ENCODE data around the gene TAF15.

Gene TAF15

DNA sequence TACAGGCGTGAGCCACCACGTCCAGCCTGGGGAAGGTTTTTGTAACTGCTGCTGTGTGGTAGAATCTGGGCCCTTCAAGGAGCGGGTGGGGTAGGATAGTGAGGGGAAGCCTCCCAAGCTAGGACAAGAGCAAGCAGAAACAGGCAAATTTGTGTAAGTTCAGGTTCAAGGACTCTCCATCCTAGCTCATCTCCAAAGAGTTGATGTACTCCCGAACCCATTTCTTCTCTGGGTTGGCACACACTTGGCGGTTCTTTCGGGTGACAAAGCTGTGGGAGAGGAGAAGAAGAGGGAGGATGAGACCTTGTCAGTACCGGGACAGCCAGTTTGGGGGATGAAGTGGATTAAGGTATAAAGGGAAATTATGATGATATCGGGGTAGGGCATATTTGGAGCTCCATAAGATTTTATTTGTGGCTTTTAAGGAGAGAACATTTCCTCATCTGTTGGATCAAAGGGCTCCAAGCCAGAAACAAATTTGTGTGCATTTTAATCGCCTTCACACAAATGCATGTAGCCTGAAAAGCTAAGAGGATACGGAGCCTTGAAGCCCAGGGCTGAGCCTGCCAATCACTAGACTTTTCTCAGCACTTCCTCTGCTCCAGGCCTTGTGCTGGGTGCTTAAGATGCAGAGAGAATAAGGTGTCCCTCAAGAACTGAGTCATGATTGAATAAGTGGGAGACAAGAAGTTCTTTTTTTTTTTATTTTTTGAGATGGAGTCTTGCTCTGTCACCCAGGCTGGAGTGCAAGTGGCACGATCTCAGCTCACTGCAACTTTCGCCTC is 63.1 kb downstream of the TAF15 start:
- DNase-seq (ENCODE audit: low read depth), result no peak

DNA sequence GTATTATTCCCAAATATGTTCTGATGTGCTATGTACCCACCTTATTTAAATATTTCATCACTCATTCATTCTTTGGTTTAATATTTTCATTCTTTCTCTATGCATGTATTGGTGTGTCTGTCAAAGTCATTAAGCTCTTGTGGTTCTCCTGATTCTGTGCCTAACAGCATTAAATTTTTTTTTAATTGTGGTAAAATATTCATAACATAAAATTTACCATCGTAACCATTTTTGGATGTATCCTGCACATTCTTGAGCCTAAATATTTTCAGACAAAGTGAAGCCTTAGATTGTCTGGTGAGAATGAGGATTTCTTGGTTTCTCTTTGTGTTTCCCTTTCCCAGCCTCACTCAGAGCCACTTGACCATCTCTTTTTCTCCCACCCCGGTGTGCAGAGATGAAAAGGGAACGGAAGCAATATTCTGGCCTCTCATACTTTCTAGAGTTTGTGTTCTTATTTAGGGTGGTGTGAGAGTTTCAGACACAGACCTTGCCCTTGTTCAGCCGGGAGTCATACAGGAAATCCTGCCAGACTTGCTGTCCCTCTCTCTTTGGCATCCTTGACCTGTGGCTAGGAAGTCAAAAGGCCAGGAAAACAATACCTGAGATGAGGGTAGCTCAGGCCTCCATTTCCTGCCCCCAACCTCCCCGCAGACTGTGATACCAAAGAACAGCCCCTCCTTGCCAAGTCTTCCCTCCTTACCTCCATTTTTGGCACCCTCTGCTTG is 66.0 kb downstream of the TAF15 start:
- no peak for DNase-seq (ENCODE audit: low read depth)

DNA sequence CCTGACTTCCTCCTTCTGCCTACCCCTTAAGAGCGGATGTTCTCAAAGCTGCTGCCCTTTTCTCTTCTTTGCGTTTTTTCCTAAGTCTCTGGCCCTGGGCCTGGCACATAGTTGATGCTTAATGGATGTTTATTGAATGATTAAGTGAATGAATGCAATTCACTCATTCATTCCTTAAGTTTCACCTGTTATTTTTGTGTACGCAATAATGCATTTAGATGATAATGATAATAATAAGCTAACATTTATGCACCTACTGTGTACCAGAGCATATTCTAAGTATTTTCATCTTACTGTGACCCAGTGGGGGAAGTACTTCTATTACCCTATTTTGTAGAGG is 66.5 kb downstream of the TAF15 start:
- DNase-seq (ENCODE audit: low read depth), result no peak

DNA sequence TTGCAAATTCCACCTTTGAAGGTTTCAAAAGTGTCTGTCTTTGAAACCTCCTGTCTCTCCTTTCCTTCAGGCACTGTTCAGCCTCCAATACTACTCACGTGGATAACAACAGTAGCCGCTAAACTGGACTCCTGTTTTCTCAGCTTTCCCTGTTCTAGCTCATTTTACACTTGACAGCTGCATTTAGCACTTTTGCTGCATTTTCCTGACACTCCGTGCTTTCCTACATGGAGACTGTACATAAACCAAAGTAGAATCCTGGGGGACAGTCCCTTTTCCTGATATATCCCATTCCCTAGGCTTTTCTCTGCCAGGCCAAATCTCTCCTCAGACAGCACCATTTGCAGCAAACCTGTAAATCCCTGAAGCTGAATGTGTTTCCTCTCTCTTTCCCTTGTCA is 67.2 kb downstream of the TAF15 start:
- no peak for DNase-seq (ENCODE audit: low read depth)

DNA sequence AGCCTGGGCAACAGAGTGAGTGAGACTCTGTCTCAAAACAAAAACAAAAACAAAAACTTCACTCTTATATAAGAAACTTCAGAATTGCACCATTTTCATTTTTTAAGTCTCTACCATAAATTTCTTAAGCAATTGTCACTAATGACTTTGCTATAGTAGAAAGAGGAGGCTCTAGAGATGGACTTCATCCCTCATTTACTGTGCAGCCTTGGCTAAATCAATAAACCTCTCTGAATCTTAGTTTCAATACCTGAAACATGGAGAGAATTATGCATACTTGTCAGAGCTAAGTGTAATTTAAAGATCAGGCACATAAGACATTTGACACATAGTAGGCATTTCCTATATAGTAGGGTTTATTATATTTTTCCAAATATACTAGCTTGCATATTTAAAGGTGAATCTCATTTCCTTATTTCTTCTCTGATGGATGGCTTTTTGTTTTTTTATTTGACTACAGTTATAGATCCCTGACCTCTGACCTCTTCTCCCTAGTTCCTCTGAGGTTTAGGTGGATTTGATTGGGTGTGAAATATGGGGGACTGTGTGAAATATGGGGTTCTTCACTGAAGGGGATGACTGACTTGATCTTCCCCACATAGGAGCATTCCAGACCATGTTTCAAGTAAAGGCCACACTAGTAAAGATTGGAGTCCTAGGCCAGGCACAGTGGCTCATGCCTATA is 68.2 kb downstream of the TAF15 start:
- no peak for DNase-seq (ENCODE audit: low read depth)

DNA sequence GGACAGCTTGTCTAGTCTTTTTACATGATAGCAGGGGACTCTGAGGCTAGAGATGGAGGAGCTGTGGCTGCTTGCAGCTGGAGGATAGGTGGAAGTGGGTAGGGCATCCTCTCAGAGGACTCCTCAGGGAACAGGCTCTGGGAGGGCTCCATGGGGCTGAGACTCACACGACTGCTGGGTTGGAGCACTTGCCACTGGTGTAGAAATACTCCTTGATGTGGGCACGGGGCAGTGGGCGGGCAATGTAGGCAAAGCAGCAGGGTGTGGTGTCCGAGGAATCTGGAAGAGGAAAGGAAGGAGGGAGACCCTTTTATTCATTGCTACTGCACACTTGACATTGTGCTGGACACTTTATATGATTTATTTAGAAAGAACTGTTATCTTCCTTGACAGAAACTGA is 69.1 kb downstream of the TAF15 start:
- no peak for DNase-seq (ENCODE audit: low read depth)

DNA sequence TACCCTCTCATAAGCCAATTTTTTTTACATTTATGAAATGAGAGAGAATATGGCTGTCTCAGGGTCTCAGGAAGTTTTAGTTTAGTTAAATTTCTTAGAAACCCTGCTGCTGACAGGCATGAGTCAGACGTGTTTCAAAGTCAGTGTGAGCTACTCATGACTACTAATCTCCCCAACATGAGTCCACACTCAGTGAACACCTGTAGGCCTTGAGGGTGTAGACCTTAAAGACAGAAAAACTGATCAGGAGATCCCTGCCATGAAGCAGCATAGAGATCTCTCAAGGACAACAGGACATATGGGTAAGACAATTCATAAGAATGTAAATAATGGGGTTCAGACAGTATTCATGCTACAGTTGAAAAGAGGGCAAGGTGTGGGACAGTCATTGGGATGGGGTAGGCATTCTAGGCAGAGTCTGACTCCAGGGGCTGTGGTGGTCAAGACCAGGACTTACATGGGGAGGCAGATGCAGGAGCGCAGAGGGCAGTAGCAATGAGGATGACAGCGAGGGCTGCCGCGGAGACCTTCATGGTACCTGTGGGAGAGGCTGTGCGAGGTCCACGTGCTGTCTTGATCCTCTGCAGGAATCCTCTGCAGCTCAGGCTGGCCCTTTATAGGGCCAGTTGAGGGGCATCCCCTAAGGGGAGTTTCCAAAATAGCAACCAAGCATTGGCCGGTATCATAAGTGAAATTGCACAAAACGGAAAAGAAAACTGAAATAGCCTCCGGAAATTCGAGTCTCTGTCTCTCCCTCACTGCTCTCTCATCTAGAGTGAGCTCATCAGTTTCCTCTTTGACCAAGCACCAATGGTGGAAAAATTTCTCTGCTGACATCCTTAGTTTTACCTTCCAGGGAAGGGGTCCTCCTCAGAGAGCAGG is 70.7 kb downstream of the TAF15 start, which contains the start of gene CCL5:
Gene CCL5 (minus strand): TSS at position 588 of the 882 bp plus-strand sequence.
- peak; percentile 56 for DNase-seq (ENCODE audit: low read depth)

DNA sequence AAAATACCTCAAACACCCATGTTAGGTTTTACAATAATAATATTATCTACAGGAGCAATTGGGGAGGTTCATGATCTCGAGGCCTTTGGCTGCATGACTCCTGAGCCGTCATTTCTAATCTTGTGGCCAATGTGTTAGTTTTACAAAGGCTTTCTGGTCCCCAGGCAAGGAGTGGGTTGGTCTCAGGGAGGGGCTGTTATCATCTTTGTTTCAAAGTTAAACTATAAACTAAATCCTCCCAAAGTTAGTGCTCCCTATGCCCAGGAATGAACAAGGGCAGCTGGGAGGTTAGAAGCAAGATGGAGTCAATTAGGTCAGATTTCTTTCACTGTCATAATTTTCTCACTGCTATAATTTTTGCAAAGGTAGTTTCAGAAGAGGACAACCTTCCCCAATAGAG is 80.0 kb downstream of the TAF15 start:
- no peak for DNase-seq (ENCODE audit: low read depth)

DNA sequence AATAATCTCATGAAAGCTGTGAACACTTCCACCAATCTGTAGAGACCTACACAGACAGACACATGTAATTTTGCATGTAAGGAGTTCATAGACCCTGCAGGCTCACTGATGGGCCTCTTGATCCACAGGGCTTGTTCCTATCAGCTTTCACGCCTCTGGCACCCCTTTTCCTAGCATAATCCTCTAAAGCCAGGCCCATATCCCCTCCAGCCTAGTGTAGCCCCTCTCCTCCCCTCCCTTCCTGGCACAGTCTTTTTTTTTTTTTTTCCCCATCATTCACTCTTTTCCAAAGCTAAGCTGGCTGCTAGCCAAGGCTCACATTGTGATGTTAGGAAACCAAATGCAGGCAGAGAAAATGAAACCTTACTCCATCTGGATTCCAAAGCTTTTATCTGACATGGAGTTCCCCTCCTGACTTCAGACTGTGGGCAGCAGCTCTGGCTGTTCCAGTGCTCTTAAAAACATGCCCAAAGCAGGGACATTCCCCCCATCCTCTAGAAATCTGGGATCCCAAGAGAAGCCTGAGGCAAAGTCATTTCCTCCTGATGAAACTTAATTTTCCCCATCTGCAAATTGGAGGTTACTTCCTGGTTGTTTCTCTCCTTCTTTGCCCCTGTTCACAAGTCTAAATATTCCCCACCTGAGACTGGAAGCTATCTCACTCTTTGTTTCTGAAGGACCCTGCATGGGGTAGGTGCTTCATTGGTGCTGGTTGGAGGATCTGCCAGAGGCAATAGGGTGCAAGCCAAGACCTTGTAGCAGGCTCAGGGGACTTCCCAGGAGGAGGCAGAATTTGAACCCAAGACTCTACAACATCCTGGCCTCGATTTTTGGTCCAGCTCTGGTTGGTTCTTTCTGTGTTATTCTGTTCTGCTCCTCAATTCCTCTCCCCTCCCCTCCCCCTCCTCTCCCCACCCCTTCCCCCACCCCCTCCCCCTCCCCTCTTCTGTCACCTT is 80.8 kb downstream of the TAF15 start:
- peak; percentile 85 for DNase-seq (ENCODE audit: low read depth)

DNA sequence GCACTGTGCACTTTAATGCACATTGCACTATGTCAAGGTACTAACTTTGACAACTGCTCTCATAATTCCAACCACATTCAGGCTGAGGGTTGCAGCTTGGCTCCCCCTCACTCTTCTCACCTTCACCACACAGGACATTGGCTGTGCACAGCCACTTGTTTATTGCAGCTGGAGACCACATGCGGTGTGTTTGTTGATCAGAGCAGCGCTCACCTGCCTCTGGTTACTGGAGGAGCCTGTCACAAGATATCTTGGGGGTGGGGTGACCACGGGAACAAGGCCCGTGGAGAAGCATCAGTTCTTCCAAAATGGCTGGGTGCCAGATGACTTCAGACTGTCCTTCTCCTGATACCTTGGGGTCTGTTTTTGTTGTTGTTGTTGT is 81.5 kb downstream of the TAF15 start:
- no peak for DNase-seq (ENCODE audit: low read depth)

DNA sequence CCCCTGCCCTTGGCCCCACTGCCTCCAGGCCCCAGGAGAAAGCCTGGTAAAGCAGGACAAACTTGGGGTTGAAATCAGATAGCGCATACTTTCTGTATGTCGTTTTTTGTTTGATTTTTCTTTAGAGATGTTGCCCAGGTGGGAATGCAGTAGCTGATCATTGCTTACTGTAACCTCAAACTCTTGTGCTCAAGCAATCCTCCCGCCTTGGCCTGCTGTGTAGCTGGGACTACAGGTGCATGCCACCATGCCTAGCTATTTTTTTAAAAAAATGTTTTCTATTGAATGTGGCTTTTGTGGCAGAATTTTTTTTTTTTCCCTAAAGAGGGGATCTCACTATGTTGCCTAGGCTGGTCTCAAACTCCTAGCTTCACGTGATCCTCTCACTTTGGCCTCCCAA is 82.0 kb downstream of the TAF15 start:
- no peak for DNase-seq (ENCODE audit: low read depth)

DNA sequence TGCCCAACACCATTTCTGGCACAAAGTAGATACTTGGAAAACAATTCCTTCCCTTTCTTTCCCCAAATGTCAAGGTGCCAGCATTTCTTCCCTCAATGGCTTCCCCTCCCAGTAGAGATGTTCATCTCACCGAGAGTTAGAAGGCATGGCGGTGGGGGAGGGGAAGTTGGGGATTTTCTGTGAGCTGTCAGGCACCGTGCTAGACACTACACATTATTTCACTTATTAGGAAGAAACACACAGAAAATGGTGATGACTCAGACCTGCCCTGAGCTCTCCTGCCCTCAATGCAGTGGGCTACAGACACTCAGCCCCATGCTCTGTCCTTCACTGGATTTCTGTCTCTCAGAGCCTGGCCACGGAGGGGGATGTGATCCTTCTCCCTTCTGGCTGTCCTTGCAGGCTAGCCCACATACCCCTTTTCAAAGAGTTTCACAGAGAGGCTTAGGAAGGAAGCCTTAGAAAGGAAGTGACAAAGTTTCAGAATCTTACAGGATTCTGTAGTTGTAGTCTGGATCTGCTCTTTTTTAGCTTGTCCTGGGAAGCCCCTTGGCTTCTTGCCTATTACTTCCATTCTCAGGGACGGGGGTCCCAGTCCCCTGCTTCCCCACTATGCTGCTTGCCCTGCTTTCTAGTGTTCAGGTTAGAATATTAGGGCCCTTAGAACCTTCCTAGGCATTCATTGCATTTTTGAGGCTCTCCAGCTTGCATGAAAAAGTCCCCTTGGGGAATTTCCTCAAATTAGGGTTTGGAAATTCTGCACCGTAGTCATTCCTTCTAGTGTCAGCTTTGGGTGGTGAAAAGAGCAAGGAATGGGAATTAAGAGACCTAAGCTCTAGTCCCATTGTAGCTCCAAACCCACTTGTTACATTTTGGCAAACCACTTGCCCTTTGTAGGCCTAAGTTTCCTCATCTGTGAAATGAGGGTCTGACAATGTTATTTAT is 83.1 kb downstream of the TAF15 start:
- DNase-seq (ENCODE audit: low read depth), result peak; percentile 59

DNA sequence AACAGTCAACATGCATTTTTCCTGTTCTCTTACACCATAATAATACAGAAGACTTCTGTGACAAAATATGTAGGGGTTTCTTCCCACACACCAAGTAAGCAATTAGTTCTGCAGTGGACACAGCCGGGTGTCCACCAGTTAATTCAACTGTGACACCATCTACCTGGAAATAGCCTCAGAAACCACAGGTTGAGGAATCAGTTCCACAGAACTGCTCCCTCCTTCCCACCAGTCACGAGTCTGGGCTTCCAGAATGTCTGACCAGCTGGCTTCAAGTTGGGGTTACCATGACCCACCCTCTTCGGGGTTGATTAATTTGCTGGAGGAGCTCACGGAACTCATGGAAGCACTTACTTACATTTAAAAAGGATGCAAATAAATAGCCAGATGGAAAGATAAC is 84.5 kb downstream of the TAF15 start:
- DNase-seq (ENCODE audit: low read depth), result no peak

DNA sequence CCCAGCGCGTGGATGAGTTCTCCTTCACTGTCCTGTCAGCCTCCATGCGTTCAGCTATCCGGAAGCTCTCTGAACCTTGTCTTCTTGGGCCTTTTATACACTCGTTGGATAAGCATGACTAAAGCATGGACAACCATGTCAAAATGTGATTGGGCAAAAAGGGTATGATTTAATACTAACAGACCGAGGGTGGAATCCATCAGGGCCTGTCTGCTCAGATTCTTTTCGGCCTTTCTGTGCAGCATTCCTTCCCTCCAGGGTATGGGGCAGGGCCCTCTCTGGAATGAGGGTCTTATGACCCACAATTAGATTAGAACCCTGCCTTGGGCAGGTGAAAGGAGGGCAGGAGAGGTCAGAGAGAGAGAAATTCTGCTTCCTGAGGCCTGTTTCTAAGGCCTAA is 84.9 kb downstream of the TAF15 start:
- DNase-seq (ENCODE audit: low read depth), result no peak

DNA sequence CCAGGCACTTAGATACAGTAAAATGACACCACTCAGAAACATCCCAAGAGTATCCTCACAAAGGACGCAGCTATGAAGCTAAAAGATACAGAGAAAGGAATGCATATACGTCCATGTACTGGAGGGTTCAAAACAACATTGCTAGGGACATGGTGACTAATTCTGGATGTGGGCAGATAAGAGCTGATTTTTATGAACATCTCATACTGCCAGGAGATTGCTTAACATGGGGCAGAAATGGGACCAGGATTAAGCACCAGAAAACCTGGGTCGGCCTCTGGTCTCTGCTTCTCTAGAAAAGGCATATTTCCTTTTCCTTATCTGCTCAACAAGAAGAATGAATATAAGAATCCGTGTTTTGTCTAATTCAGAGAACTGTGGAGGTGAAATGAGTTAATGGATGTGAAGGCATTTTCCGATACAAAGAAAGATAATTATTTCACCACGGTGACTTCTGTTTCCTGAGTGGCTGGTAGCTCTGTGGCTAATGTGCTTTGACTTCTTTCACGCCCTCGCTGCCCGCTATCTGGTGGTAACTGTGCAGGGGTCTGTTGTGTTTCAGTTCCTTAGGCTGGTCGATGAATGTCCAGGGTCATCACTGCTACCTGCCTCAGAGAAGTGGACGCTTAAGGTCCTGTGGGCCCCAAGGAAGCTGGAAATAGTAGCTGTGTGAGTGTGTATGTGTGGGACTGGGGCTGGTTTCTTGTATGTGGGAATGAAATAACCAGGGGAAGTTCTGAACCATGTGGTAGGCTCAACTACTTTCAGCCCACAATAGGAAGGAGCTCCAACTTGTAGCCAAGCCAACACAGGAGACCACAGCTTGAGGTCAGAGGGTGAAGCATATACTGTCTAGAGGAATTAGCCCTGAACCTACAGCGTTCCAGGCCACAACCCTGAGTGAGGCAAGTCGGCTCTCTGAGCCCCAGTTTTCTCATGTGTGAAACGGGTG is 86.6 kb downstream of the TAF15 start:
- peak; percentile 76 for DNase-seq (ENCODE audit: low read depth)

Data from iris pigment epithelial cell (primary cell).